Type B pancreatic cell (in vitro differentiated cells): ENCODE data around the gene PTRHD1. TPM values are rescaled to one million over a fixed set of nuclear protein-coding genes. Genes with fewer than 3 reads are reported as not detected.

Experiments
- DNase-seq: peaks from one replicate; pipeline ENCODE4 v3.0.0; 2021; ENCODE audit warnings: mixed read lengths; ENCODE audit not compliant: unreplicated experiment; ENCODE audit errors: extremely low spot score
- H3K27ac Mint-ChIP-seq: 2 replicates; pipeline ENCODE4 v1.8.0; 2021; ENCODE audit warnings: mild to moderate bottlenecking, mixed read lengths
- H3K27me3 Mint-ChIP-seq: 2 replicates; pipeline ENCODE4 v1.8.0; 2021; ENCODE audit warnings: mixed read lengths
- H3K36me3 Mint-ChIP-seq: 2 replicates; pipeline ENCODE4 v1.8.0; 2021; ENCODE audit warnings: mixed read lengths
- H3K4me1 Mint-ChIP-seq: one replicate; pipeline ENCODE4 v1.8.0; 2021; ENCODE audit warnings: mixed read lengths; ENCODE audit not compliant: unreplicated experiment
- H3K4me3 Mint-ChIP-seq: 2 replicates; pipeline ENCODE4 v1.8.0; 2021; ENCODE audit warnings: mild to moderate bottlenecking, mixed read lengths
- H3K9me3 Mint-ChIP-seq: 2 replicates; pipeline ENCODE4 v1.8.0; 2021; ENCODE audit warnings: mixed read lengths
- CTCF ChIP-seq: fragments of 200-600 bp; sonication (generic); conservative IDR thresholded peaks from 2 replicates; pipeline ENCODE4 v1.5.0; 2021; ENCODE audit warnings: antibody characterized with exemption, mild to moderate bottlenecking
- total RNA-seq: library from RNA; stranded (reverse); gene quantifications from 2 replicates; pipeline ENCODE4 v1.2.1, GENCODE V29; 2021; ENCODE audit warnings: low replicate concordance

PTRHD1 gene
- total RNA-seq, 1 donor from 2014 or later = 23.1 TPM

DNA sequence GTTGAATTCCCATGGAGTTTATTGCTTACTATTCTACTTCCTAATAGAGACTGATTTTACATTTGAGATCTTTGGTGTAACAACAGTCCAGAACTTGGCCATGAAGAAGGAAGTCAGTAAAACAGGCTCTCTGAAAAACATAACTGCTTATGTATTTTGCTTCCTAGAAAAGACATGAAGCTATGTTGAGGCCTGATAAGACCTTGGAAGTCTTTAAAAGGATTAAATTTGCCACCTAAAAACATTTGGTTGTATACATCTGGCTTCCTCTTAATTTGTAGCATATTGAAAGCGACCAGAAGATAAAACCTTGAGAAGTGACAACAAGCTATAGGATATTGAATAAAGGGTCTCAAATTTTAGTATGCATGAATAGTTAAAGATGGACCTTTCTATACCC, 36.4 kb downstream of the PTRHD1 start:
- DNase-seq = no peak
- Mint-ChIP-seq H3K4me1 (no peaks in the 10 kb centered on the region), H3K27ac (no peak overlapping the region), H3K9me3 (no peaks in the 10 kb centered on the region), H3K36me3 (peaks cover 15% of the 10 kb centered on the region), H3K27me3 (no peaks in the 10 kb centered on the region), H3K4me3 (no peak overlapping the region)
- TF ChIP-seq CTCF = no peak

GRCh38 chr2:24754985-24755705, 38.0 kb downstream of the PTRHD1 start:
- Mint-ChIP-seq H3K4me1 (no peaks in the 10 kb centered on the region), H3K27me3 (no peaks in the 10 kb centered on the region), H3K27ac (no peak overlapping the region), H3K36me3 (peaks cover 8% of the 10 kb centered on the region), H3K9me3 (no peaks in the 10 kb centered on the region), H3K4me3 (no peak overlapping the region)
- no peak for DNase-seq
- no peak for TF ChIP-seq CTCF

DNA sequence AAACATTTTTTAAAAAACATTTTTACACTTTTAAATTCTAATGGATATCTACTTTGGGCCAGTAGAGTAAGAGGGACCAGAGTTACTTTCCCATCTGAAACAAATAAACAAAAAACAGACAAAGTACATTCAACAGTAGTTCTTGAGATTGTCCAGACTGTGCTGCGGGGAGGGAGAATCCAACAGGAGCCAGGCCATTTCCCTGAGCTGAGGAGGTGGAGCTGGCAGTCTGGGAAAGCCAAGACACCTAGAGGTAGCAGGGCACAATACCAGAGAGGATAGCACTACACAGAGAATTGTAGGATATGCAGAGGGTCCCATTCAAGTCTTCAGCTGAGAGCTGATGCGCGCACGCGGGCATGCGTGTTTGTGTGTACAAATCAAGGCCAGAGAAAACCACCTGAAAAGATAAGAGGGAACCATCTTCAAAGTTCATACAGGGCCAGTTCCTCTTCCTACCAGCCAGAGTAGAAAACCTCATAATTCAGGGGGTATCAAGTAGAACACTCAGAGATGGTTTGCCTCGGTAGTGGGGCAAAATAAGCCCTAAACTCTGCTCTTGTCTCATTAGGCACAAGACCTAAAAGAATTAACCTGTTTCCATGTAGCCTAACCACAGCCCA, 44.0 kb downstream of the PTRHD1 start:
- no peak for TF ChIP-seq CTCF
- Mint-ChIP-seq H3K36me3 (peaks cover 11% of the 10 kb centered on the region), H3K27me3 (no peaks in the 10 kb centered on the region), H3K4me3 (no peak overlapping the region), H3K9me3 (no peaks in the 10 kb centered on the region), H3K4me1 (no peaks in the 10 kb centered on the region), H3K27ac (no peak overlapping the region)
- no peak for DNase-seq

DNA sequence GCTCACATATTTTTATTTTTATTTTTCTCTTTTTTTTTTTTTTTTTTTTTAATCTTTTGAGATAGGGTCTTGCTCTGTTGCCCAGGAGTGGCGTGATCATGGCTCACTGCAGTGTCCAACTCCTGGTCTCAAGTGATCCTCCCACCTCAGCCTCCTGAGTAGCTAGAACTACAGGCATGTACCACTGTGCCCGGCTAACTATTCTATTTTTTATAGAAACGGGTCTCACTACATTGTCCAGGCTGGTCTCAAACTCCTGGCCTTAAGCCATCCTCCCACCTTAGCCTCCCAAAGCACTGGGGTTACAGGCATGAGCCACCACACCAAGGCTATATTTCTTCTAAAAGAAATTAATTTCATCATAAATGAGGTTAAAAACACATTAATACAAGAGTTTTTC, 45.9 kb downstream of the PTRHD1 start:
- no peak for TF ChIP-seq CTCF
- no peak overlapping the region for H3K27ac Mint-ChIP-seq
- no peaks in the 10 kb centered on the region for H3K27me3 Mint-ChIP-seq
- H3K4me3 Mint-ChIP-seq = no peak overlapping the region
- H3K4me1 Mint-ChIP-seq = no peaks in the 10 kb centered on the region
- peaks cover 17% of the 10 kb centered on the region for H3K36me3 Mint-ChIP-seq
- no peaks in the 10 kb centered on the region for H3K9me3 Mint-ChIP-seq
- DNase-seq = no peak

DNA sequence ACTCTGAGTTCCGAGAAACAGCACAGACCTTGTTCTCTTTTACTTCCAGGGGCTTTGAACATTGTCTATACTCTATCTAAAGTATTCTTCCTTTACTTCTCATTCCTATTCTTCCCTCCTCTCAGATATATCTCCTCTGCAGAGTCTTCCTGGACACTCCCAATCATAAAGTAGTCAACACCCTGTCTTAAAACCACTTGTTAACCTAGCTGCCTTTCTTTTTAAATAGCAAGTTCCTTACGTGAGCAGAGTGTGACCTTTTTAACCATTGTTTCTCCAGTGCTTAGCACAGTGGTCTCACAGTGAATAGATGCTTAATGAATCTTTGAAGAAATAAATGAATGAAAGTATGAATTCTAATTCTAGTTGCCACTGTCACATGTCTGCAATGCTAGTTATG, 47.4 kb downstream of the PTRHD1 start:
- no peak for DNase-seq
- Mint-ChIP-seq H3K9me3 (no peaks in the 10 kb centered on the region), H3K27me3 (no peaks in the 10 kb centered on the region), H3K4me1 (no peaks in the 10 kb centered on the region), H3K27ac (no peak overlapping the region), H3K4me3 (no peak overlapping the region), H3K36me3 (peaks cover 25% of the 10 kb centered on the region)
- no peak for TF ChIP-seq CTCF
